ENCODE measurements around the gene ANAPC5. TPM values are rescaled to one million over a fixed set of nuclear protein-coding genes. Genes with fewer than 3 reads are reported as not detected.

The ANAPC5 gene
- total RNA-seq, 3 donors from 2014 or later, result 109 to 169 (median 147) TPM

- no peaks in the 10 kb centered on the region for H3K27me3 ChIP-seq
- no peak overlapping the region for H3K27ac ChIP-seq
- no peaks in the 10 kb centered on the region for H3K9me3 ChIP-seq
- no peak for TF ChIP-seq POLR2AphosphoS5 (IDR thresholded peaks at IDR 0.05)
- no peak for TF ChIP-seq POLR2A (IDR thresholded peaks at IDR 0.05)
- no peak for TF ChIP-seq CTCF (IDR thresholded peaks at IDR 0.05)
- intact Hi-C loops (cut with DNase I; ENCODE audit: low total_unique reads), result no loop called here
- no peaks in the 10 kb centered on the region for H3K4me1 ChIP-seq
- H3K36me3 ChIP-seq, result no peaks in the 10 kb centered on the region
- DNase-seq (ENCODE audit: low spot score in 2 of 2), result no peak
- no peak overlapping the region for H3K4me3 ChIP-seq
Measured at GRCh38 chr12:121267822-121268221, 84.4 kb downstream of the ANAPC5 start.

GRCh38 chr12:121264951-121265515, 87.2 kb downstream of the ANAPC5 start:
- no peak for DNase-seq (ENCODE audit: low spot score in 2 of 2)
- intact Hi-C loops (cut with DNase I; ENCODE audit: low total_unique reads), result loop anchor here (5.0 kb wide), 1 partner anchor 863 kb away; no protein-coding TSS in a partner anchor
- Histone ChIP-seq H3K27me3 (no peaks in the 10 kb centered on the region), H3K4me1 (no peaks in the 10 kb centered on the region), H3K36me3 (no peaks in the 10 kb centered on the region), H3K9me3 (no peaks in the 10 kb centered on the region), H3K4me3 (no peak overlapping the region), H3K27ac (no peak overlapping the region)
- TF ChIP-seq CTCF (IDR thresholded peaks at IDR 0.05) (no peak), POLR2AphosphoS5 (IDR thresholded peaks at IDR 0.05) (no peak), POLR2A (IDR thresholded peaks at IDR 0.05) (no peak)

- H3K4me3 ChIP-seq, result no peak overlapping the region
- no peaks in the 10 kb centered on the region for H3K27me3 ChIP-seq
- TF ChIP-seq POLR2AphosphoS5 (IDR thresholded peaks at IDR 0.05) (no peak), CTCF (IDR thresholded peaks at IDR 0.05) (no peak), POLR2A (IDR thresholded peaks at IDR 0.05) (no peak)
- DNase-seq (ENCODE audit: low spot score in 2 of 2), result no peak
- H3K36me3 ChIP-seq, result no peaks in the 10 kb centered on the region
- no peaks in the 10 kb centered on the region for H3K9me3 ChIP-seq
- H3K4me1 ChIP-seq, result no peaks in the 10 kb centered on the region
- intact Hi-C loops (cut with DNase I; ENCODE audit: low total_unique reads), result loop anchor here (5.0 kb wide), 1 partner anchor 862 kb away; no protein-coding TSS in a partner anchor
- no peak overlapping the region for H3K27ac ChIP-seq
Measured at GRCh38 chr12:121264135-121264534, 88.1 kb downstream of the ANAPC5 start.

GRCh38 chr12:121263206-121263935, 88.8 kb downstream of the ANAPC5 start:
- H3K9me3 ChIP-seq, result no peaks in the 10 kb centered on the region
- TF ChIP-seq POLR2A (IDR thresholded peaks at IDR 0.05), result no peak
- no peak for TF ChIP-seq POLR2AphosphoS5 (IDR thresholded peaks at IDR 0.05)
- TF ChIP-seq CTCF (IDR thresholded peaks at IDR 0.05), result no peak
- H3K4me1 ChIP-seq, result no peaks in the 10 kb centered on the region
- H3K4me3 ChIP-seq, result no peak overlapping the region
- no peaks in the 10 kb centered on the region for H3K27me3 ChIP-seq
- intact Hi-C loops (cut with DNase I; ENCODE audit: low total_unique reads), result loop anchor here (5.0 kb wide), 1 partner anchor 861 kb away; no protein-coding TSS in a partner anchor
- no peaks in the 10 kb centered on the region for H3K36me3 ChIP-seq
- no peak overlapping the region for H3K27ac ChIP-seq
- no peak for DNase-seq (ENCODE audit: low spot score in 2 of 2)

- no peaks in the 10 kb centered on the region for H3K4me1 ChIP-seq
- intact Hi-C loops (cut with DNase I; ENCODE audit: low total_unique reads), result loop anchor here (5.0 kb wide), 1 partner anchor 859 kb away; no protein-coding TSS in a partner anchor
- H3K9me3 ChIP-seq, result no peaks in the 10 kb centered on the region
- H3K27ac ChIP-seq, result no peak overlapping the region
- no peak for TF ChIP-seq POLR2A (IDR thresholded peaks at IDR 0.05)
- no peak for DNase-seq (ENCODE audit: low spot score in 2 of 2)
- no peaks in the 10 kb centered on the region for H3K27me3 ChIP-seq
- no peak overlapping the region for H3K4me3 ChIP-seq
- no peaks in the 10 kb centered on the region for H3K36me3 ChIP-seq
Measured at GRCh38 chr12:121261398-121261797, 90.8 kb downstream of the ANAPC5 start.
